Naive B cell (primary cell): ENCODE data around the gene EML5. TPM values are rescaled to one million over a fixed set of nuclear protein-coding genes. Genes with fewer than 3 reads are reported as not detected.

Experiments
- ATAC-seq, 2 donors: fragments of 150-1000 bp; cut with Tn5 transposase; 2 replicates each; pipeline ENCODE4 v1.10.0; 2021; ENCODE audit warnings: low read depth in 2 of 2, mild to moderate bottlenecking in 2 of 2, moderate library complexity in 2 of 2
- DNase-seq: peaks from one replicate; pipeline ENCODE4 v3.0.0; 2022
- H3K27ac Mint-ChIP-seq, 6 donors: one replicate each; pipeline ENCODE4 v1.8.0; 2020 to 2022; ENCODE audit warnings: mild to moderate bottlenecking in 6 of 6, mixed read lengths in 6 of 6, moderate library complexity in 5 of 6, inconsistent platforms in 2 of 6
- H3K27me3 Mint-ChIP-seq, 3 donors: one replicate each; pipeline ENCODE4 v1.8.0; 2021 to 2022; ENCODE audit warnings: mixed read lengths in 3 of 3, mild to moderate bottlenecking in 1 of 3
- H3K36me3 Mint-ChIP-seq, 2 donors: one replicate each; pipeline ENCODE4 v1.8.0; 2020 to 2022; ENCODE audit warnings: mixed read lengths in 2 of 2, inconsistent platforms in 1 of 2, mild to moderate bottlenecking in 1 of 2
- H3K4me1 Mint-ChIP-seq, 3 donors: one replicate each; pipeline ENCODE4 v1.8.0; 2020 to 2022; ENCODE audit warnings: mixed read lengths in 3 of 3, inconsistent platforms in 1 of 3, mild to moderate bottlenecking in 1 of 3, moderate library complexity in 1 of 3
- H3K4me3 Mint-ChIP-seq, 8 donors: one replicate each; pipeline ENCODE4 v1.8.0; 2020 to 2022; ENCODE audit warnings: mild to moderate bottlenecking in 8 of 8, mixed read lengths in 8 of 8, moderate library complexity in 8 of 8, inconsistent platforms in 2 of 8
- H3K9me3 Mint-ChIP-seq, 7 donors: one replicate each; pipeline ENCODE4 v1.8.0; 2020 to 2022; ENCODE audit warnings: mixed read lengths in 7 of 7, mild to moderate bottlenecking in 5 of 7, inconsistent platforms in 2 of 7, moderate library complexity in 1 of 7
- polyA plus RNA-seq, 6 donors: library from polyadenylated mRNA; unstranded; fragments of 300-500 nt; fragmentation: Illumina TruSeq; gene quantifications; one replicate each; pipeline ENCODE4 v1.2.3, GENCODE V29; 2021; ENCODE audit warnings: low read depth in 6 of 6

Gene EML5
- polyA plus RNA-seq, 6 donors from 2014 or later, result 0.31 to 1.3 (median 0.84) TPM

DNA sequence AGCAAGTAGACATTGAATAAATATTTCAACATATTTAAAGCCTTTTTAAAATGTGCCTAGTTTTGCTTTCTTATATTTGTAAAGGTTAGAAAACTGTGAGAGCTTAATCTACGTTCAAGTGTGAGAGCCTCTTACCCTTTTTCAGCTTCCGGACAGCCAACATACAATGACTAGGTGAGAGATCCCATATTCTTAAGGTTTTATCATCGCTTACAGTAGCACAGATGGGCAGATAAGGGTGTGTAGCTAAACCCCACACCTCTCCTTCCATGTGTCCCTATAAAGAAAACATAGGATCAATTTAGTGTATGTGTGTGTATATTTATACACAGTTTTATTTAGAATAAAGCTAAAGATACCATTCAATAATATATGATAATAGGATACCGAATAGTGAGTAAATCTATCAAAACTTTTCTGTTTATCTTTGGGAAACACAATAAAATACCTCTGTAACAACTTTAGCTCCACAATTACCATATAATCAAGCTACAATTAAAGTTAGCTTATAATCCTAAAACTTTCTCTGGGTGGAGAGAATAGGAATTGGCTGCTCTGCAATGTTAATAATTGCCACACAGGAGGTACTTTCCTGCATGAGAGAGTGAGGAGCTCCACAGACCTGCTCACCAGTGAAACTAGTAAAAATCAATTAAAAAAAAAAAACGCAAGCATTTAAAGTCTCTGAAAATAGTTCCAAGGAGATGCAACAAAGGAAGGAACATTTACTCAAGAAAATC, 110.8 kb downstream of the EML5 start:
- no peak overlapping the region for H3K4me3 Mint-ChIP-seq
- no peaks in the 10 kb centered on the region for H3K27me3 Mint-ChIP-seq
- ATAC-seq (no peak), DNase-seq (no peak)
- H3K4me1 Mint-ChIP-seq, result no peaks in the 10 kb centered on the region
- H3K9me3 Mint-ChIP-seq, result no peaks in the 10 kb centered on the region
- H3K36me3 Mint-ChIP-seq, result peaks cover 7 to 12% of the 10 kb centered on the region in 2 donors
- H3K27ac Mint-ChIP-seq, result no peak overlapping the region

DNA sequence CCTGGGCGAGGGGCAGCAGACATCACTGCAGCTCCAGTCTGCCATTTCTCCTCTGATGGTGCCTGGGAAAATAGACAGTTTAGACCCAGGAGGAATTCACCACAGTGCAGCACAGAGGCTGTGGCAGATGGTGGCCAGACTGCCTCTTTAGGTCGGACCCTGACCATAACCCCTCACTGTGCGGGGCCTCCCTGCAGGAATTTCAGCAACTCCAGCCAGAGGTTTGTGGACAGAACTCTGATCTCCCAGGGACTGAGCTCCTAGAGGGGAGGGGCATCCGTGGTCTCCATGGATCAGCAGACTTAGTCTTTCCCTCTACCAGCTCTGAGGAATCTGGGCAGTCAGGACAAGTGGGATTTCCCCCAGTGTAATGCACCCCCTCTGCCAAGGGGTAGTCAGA, 123.4 kb downstream of the EML5 start:
- no peak overlapping the region for H3K4me3 Mint-ChIP-seq
- H3K27ac Mint-ChIP-seq, result no peak overlapping the region
- H3K36me3 Mint-ChIP-seq, result peaks cover 8 to 16% of the 10 kb centered on the region in 2 donors
- peaks cover 0 to 13% (median 0%) of the 10 kb centered on the region in 3 donors for H3K27me3 Mint-ChIP-seq
- H3K4me1 Mint-ChIP-seq, result peaks cover 17 to 25% (median 23%) of the 10 kb centered on the region in 3 donors
- H3K9me3 Mint-ChIP-seq, result peaks cover 6 to 17% (median 7%) of the 10 kb centered on the region in 7 donors
- ATAC-seq (no peak), DNase-seq (no peak)

DNA sequence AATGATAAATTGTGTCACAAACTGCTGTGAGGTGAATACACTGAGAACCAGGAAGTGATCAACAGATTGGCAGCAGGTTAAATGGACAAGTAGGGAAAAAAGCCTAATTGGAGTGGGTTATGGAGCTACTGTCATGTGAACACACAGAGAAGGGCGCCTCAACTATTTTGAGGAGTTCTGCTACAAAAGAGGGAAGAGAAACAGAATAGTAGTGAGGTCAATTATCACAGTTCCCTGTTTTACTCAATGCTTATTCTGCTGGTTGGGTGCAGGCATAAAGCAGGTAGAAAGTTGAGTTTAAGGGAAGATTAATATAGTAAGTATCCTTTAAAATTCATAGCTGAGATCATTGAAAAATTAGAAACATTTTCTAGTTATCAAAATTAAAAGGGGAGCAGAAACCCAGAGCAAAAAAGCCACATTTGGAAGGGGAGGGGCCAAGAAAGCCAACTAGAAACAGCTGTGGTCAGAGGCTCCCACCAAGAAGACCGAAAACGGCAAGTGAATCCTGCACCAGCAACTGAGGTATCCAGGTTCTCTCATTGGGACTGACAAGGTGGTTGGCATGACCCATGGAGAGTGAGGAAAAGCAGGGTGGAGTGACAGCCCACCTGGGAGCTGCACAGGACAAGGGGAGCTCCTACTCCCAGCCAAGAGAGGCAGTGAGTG, 124.2 kb downstream of the EML5 start:
- H3K27ac Mint-ChIP-seq, result peak overlapping the region; percentile 9 to 93 (median 68)
- H3K36me3 Mint-ChIP-seq, result peaks cover 8 to 16% of the 10 kb centered on the region in 2 donors
- peak overlapping the region; percentile 61 to 86 (median 82) for H3K4me3 Mint-ChIP-seq
- peaks cover 17 to 25% (median 23%) of the 10 kb centered on the region in 3 donors for H3K4me1 Mint-ChIP-seq
- peak; percentile 79 for ATAC-seq
- H3K9me3 Mint-ChIP-seq, result peaks cover 6 to 17% (median 7%) of the 10 kb centered on the region in 7 donors
- H3K27me3 Mint-ChIP-seq, result peaks cover 0 to 13% (median 0%) of the 10 kb centered on the region in 3 donors
- peak; percentile 33 for DNase-seq

DNA sequence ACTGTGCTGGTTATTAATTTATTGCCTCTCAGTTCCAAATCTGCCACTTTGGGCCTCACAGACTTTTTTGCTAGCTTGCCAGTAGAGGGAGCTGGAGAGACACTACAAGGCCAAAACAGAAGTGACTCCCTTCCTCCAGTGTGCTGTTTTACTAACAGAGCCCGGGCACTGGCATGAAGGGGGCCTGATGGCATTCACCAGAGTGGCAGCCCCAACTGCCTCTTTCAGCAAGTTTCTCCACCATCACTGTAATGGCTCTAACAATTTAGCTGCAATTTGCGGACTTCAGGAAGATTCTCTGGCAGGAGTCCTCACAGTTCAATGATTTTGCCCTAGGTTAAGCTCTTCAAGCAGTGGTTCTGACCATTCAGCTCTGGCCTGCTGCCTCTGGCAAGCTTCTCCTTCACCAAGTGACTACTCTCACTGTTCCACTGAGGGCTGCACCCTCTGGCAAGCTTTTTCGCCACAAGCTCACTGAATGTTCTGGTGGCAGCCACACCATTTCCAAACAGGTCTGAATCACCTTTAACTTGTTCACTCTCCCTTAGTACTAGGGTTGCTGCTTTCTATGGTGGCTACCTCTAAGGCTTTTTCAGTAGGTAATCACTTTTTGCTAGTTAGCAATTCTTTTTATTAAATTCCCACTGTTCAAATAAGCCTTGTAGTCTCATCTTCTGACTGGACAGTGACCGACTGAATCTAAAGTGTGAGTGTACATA, 125.0 kb downstream of the EML5 start:
- H3K27ac Mint-ChIP-seq, result peak overlapping the region; percentile 9 to 93 (median 68)
- DNase-seq (peak; percentile 69), ATAC-seq (peak; percentile 80)
- peaks cover 6 to 15% (median 7%) of the 10 kb centered on the region in 7 donors for H3K9me3 Mint-ChIP-seq
- H3K27me3 Mint-ChIP-seq, result peaks cover 0 to 13% (median 0%) of the 10 kb centered on the region in 3 donors
- H3K4me1 Mint-ChIP-seq, result peaks cover 17 to 25% (median 23%) of the 10 kb centered on the region in 3 donors
- H3K4me3 Mint-ChIP-seq, result peak overlapping the region; percentile 61 to 86 (median 82)
- peaks cover 8 to 16% of the 10 kb centered on the region in 2 donors for H3K36me3 Mint-ChIP-seq

DNA sequence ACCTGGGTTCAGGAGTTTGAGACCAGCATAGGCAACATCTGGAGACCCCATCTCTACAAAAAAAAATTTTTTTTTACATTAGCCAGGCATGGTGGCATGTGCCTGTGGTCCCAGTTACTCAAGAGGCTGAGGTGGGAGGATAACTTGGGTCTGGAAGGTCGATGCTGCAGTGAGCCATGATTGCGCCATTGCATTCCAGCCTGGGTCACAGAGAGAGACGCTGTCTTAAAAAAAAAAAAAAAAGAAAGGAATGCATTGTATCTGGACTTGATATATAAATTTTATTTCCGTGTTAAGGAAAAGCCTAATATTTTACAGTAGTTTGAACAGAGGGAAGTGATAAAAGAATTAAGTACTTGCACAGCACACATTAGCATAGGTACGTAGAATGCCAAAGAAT, 132.7 kb downstream of the EML5 start:
- Mint-ChIP-seq H3K4me1 (no peaks in the 10 kb centered on the region), H3K9me3 (peaks cover 0 to 17% (median 4%) of the 10 kb centered on the region in 7 donors), H3K27ac (peak overlapping the region in 1 of 6 donors; percentile 47), H3K27me3 (no peaks in the 10 kb centered on the region), H3K4me3 (peak overlapping the region in 1 of 8 donors; percentile 62), H3K36me3 (peaks cover 12 to 30% of the 10 kb centered on the region in 2 donors)
- ATAC-seq (no peak), DNase-seq (no peak)

DNA sequence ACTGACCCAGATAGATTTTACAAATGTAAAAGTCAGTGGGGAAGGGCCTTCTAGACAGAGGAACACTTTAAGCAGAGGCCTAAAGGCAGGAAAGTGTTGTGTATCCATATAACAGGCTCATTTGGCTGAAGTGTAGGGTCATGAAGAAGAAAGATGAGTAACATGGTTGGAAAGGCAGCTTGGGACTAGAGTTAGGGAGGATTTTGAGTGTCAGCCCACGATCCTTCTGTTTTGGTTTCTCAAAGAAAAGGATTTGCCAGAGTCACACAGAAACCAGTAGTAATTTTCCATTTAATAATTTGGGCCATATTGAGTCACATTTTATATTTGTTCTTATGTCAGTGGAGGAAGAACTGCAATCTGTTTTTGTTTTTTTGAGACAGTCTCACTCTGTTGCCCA, 153.5 kb downstream of the EML5 start:
- H3K4me3 Mint-ChIP-seq, result no peak overlapping the region
- H3K9me3 Mint-ChIP-seq, result peaks cover 9 to 28% (median 21%) of the 10 kb centered on the region in 7 donors
- H3K27me3 Mint-ChIP-seq, result no peaks in the 10 kb centered on the region
- peaks cover 33 to 45% of the 10 kb centered on the region in 2 donors for H3K36me3 Mint-ChIP-seq
- H3K27ac Mint-ChIP-seq, result no peak overlapping the region
- no peak for ATAC-seq
- no peak for DNase-seq
- no peaks in the 10 kb centered on the region for H3K4me1 Mint-ChIP-seq

DNA sequence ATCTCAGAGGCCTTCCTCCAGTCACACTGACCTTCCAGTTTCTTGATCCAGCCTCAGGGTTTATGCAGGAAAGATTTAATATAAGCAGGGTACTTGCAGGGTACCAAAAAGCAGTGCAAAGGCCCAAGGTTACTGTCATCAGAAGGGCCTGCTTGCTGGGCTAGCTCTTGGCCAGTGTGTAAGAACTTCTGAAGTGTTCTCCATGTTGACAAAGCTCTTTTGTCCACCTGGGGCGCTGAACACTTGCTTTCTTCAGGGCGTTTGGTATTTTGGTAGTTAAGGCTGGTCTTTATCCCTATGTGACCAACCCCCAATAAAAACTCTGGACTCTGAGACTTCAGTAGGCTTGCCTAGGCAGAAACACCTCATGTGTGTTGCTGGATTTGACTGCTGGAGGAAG, 160.2 kb downstream of the EML5 start:
- H3K27me3 Mint-ChIP-seq, result no peaks in the 10 kb centered on the region
- no peak overlapping the region for H3K27ac Mint-ChIP-seq
- no peaks in the 10 kb centered on the region for H3K9me3 Mint-ChIP-seq
- DNase-seq (no peak), ATAC-seq (no peak)
- no peaks in the 10 kb centered on the region for H3K4me1 Mint-ChIP-seq
- no peak overlapping the region for H3K4me3 Mint-ChIP-seq
- peaks cover 0 to 14% of the 10 kb centered on the region in 2 donors for H3K36me3 Mint-ChIP-seq

DNA sequence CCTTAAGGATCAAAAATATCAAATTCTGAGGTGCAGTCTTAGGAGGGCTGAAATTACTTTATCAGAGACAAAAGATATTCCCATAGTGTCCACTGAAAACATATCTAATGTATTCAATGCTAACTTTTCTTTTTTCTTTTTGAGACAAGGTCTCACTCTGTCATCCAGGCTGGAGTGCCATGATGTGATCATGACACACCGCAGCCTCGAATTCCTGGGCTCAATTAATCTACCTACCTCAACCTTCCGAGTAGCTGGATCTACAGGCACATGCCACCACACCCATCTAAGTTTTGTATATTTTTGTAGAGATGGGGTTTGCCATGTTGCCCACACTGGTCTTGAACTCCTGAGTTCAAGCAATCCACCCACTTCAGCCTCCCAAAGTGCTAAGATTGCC, 161.7 kb downstream of the EML5 start:
- DNase-seq (no peak), ATAC-seq (no peak)
- no peaks in the 10 kb centered on the region for H3K27me3 Mint-ChIP-seq
- H3K9me3 Mint-ChIP-seq, result no peaks in the 10 kb centered on the region
- H3K27ac Mint-ChIP-seq, result no peak overlapping the region
- no peak overlapping the region for H3K4me3 Mint-ChIP-seq
- no peaks in the 10 kb centered on the region for H3K4me1 Mint-ChIP-seq
- H3K36me3 Mint-ChIP-seq, result peaks cover 0 to 10% of the 10 kb centered on the region in 2 donors

DNA sequence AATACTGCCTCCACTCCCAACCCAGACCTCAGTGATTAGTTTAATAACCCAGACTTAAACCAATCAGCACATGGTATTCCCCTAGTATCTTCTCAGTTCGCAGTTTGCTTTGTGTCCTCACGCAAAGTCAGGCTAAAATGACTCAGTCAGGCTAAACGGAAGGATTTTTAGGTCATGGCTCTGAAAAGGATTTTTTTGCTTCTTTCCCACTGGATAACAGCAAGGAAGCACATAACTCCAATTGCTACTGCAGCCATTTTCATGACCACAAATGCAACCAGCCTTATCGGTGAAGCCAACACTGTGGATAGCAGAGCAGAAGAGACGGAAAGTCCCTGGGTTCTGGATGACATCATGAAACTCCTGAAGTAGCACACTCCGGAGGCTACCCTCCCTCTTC, 162.2 kb downstream of the EML5 start:
- H3K4me1 Mint-ChIP-seq, result no peaks in the 10 kb centered on the region
- no peaks in the 10 kb centered on the region for H3K9me3 Mint-ChIP-seq
- H3K4me3 Mint-ChIP-seq, result no peak overlapping the region
- DNase-seq (no peak), ATAC-seq (no peak)
- no peaks in the 10 kb centered on the region for H3K27me3 Mint-ChIP-seq
- peaks cover 0 to 10% of the 10 kb centered on the region in 2 donors for H3K36me3 Mint-ChIP-seq
- no peak overlapping the region for H3K27ac Mint-ChIP-seq

DNA sequence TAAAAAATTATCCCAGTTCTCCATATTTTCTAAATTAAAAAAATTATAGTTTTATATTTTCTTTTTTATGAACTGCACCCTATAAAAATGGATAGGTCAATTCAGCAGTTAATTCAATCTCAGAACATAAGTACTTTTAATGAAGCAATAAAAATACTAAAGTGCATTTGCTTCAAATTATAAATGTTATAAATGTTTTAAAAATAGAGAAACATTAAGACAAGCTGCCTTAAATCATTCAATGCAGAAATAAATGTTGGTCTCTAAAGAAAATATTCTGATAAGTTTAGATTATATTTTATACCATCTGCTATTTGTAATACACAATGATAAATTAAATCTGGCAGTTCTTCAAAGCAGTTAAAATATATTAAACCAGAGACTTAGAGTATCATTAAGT, 164.3 kb downstream of the EML5 start:
- DNase-seq (no peak), ATAC-seq (no peak)
- Mint-ChIP-seq H3K4me1 (no peaks in the 10 kb centered on the region), H3K27ac (no peak overlapping the region), H3K27me3 (no peaks in the 10 kb centered on the region), H3K4me3 (no peak overlapping the region), H3K36me3 (peaks cover 0 to 12% of the 10 kb centered on the region in 2 donors), H3K9me3 (no peaks in the 10 kb centered on the region)

DNA sequence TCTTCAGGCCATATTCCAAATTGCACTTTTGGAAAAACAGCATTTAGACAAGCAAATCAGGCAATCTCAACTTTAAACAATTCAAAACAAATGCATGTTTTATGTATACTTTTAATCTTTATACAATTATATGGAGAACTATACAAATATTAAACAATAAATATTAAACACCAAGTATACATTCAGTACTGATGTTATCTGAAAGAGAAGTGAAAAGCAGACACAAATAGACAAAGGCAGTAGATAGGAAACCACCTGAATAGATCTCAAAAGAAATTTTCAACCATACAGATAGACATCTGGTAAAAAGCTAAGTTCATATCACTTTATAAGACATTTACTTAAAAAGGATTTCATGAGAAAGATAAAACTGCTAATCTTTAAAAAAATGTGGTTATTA, 164.7 kb downstream of the EML5 start:
- H3K4me1 Mint-ChIP-seq, result no peaks in the 10 kb centered on the region
- no peak overlapping the region for H3K27ac Mint-ChIP-seq
- no peak overlapping the region for H3K4me3 Mint-ChIP-seq
- peaks cover 0 to 12% of the 10 kb centered on the region in 2 donors for H3K36me3 Mint-ChIP-seq
- DNase-seq (no peak), ATAC-seq (no peak)
- H3K27me3 Mint-ChIP-seq, result no peaks in the 10 kb centered on the region
- H3K9me3 Mint-ChIP-seq, result no peaks in the 10 kb centered on the region

DNA sequence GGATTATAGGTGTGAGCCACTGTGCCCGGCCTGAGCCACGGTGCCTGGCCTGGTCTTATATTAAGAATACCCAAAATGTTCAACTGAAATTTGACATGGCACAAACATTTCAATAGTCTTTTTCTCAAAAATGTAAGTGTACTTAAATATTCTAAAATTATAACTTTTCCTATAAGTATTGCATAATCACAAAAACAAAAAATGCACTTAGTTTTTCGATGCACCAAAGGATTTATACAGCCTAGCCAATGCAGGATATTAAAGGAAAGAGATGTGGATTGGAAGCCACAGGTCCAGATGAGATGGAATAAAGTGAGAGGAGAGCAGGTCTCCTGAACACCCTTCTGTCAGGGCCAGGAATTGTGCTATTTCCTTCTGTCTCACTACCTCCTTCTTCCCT, 167.1 kb downstream of the EML5 start:
- H3K9me3 Mint-ChIP-seq, result no peaks in the 10 kb centered on the region
- H3K27me3 Mint-ChIP-seq, result no peaks in the 10 kb centered on the region
- H3K4me1 Mint-ChIP-seq, result no peaks in the 10 kb centered on the region
- no peak overlapping the region for H3K27ac Mint-ChIP-seq
- DNase-seq (no peak), ATAC-seq (no peak)
- H3K4me3 Mint-ChIP-seq, result no peak overlapping the region
- H3K36me3 Mint-ChIP-seq, result peaks cover 0 to 12% of the 10 kb centered on the region in 2 donors

DNA sequence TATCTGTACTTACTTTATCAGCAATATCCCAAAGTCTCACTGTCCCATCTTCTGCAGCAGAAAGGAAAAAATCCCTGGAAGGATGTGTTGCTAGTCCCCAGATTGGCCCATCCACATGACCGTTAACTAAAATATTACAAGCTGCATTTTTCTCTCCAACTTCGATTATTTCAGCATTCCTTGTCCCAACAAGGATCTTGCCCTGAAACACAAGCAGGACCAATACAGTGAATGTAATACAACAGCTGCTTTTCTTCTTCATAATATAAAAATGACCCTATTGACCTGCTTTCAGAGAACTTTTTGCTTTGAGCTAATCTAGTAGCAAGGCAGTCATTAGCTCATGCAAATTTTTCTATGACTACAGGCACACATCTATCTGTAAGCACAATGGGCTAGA, 171.7 kb downstream of the EML5 start:
- Mint-ChIP-seq H3K27ac (no peak overlapping the region), H3K36me3 (peaks cover 0 to 7% of the 10 kb centered on the region in 2 donors), H3K4me1 (no peaks in the 10 kb centered on the region), H3K27me3 (no peaks in the 10 kb centered on the region), H3K9me3 (no peaks in the 10 kb centered on the region), H3K4me3 (no peak overlapping the region)
- DNase-seq, result no peak
- ATAC-seq, result no peak
